Measurements from ENCODE around the gene LPIN3.

GRCh38 chr20:41366546-41367392 lies 26.1 kb downstream of the LPIN3 start, which contains the start of gene EMILIN3:
- no peak for TF ChIP-seq CTCF (IDR thresholded peaks at IDR 0.05; ENCODE audit: low read depth, low read length)
- no peak for TF ChIP-seq EZH2phosphoT487 (IDR thresholded peaks at IDR 0.05; ENCODE audit: low read depth)
